ENCODE data around the gene LUM.

The LUM gene

GRCh38 chr12:91104812-91105466, 6.4 kb downstream of the LUM start:
- Histone ChIP-seq H3K36me3 (ENCODE audit: control insufficient read depth, insufficient read depth, low read length) (no peaks in the 10 kb centered on the region), H3K4me3 (replicated peaks; ENCODE audit: low read depth, low read length) (no peak overlapping the region), H3K27me3 (replicated peaks; ENCODE audit: control insufficient read depth, insufficient read depth, low read length) (no peaks in the 10 kb centered on the region)
- DNase-seq (ENCODE audit: extremely low read depth, insufficient read length): peak; percentile 1
- no peak for TF ChIP-seq CTCF (IDR thresholded peaks at IDR 0.05; ENCODE audit: insufficient read depth, low read length, poor library complexity, severe bottlenecking)

GRCh38 chr12:91103624-91104023, 7.7 kb downstream of the LUM start:
- no peaks in the 10 kb centered on the region for H3K36me3 ChIP-seq (ENCODE audit: control insufficient read depth, insufficient read depth, low read length)
- H3K4me3 ChIP-seq (replicated peaks; ENCODE audit: low read depth, low read length): no peak overlapping the region
- TF ChIP-seq CTCF (IDR thresholded peaks at IDR 0.05; ENCODE audit: insufficient read depth, low read length, poor library complexity, severe bottlenecking): no peak
- no peak for DNase-seq (ENCODE audit: extremely low read depth, insufficient read length)
- H3K27me3 ChIP-seq (replicated peaks; ENCODE audit: control insufficient read depth, insufficient read depth, low read length): no peaks in the 10 kb centered on the region

GRCh38 chr12:91103101-91103500, 8.2 kb downstream of the LUM start:
- no peak for TF ChIP-seq CTCF (IDR thresholded peaks at IDR 0.05; ENCODE audit: insufficient read depth, low read length, poor library complexity, severe bottlenecking)
- Histone ChIP-seq H3K4me3 (replicated peaks; ENCODE audit: low read depth, low read length) (no peak overlapping the region), H3K27me3 (replicated peaks; ENCODE audit: control insufficient read depth, insufficient read depth, low read length) (no peaks in the 10 kb centered on the region), H3K36me3 (ENCODE audit: control insufficient read depth, insufficient read depth, low read length) (no peaks in the 10 kb centered on the region)
- no peak for DNase-seq (ENCODE audit: extremely low read depth, insufficient read length)

- no peak for DNase-seq (ENCODE audit: extremely low read depth, insufficient read length)
- TF ChIP-seq CTCF (IDR thresholded peaks at IDR 0.05; ENCODE audit: insufficient read depth, low read length, poor library complexity, severe bottlenecking): no peak
- H3K36me3 ChIP-seq (ENCODE audit: control insufficient read depth, insufficient read depth, low read length): no peaks in the 10 kb centered on the region
- no peak overlapping the region for H3K4me3 ChIP-seq (replicated peaks; ENCODE audit: low read depth, low read length)
- no peaks in the 10 kb centered on the region for H3K27me3 ChIP-seq (replicated peaks; ENCODE audit: control insufficient read depth, insufficient read depth, low read length)
These were observed 10.4 kb downstream of the LUM start for GRCh38 chr12:91100906-91101305.

- Histone ChIP-seq H3K4me3 (replicated peaks; ENCODE audit: low read depth, low read length) (no peak overlapping the region), H3K36me3 (ENCODE audit: control insufficient read depth, insufficient read depth, low read length) (no peaks in the 10 kb centered on the region), H3K27me3 (replicated peaks; ENCODE audit: control insufficient read depth, insufficient read depth, low read length) (no peaks in the 10 kb centered on the region)
- no peak for DNase-seq (ENCODE audit: extremely low read depth, insufficient read length)
- TF ChIP-seq CTCF (IDR thresholded peaks at IDR 0.05; ENCODE audit: insufficient read depth, low read length, poor library complexity, severe bottlenecking): no peak
These were observed 11.5 kb downstream of the LUM start for GRCh38 chr12:91099836-91100235.

GRCh38 chr12:91099341-91099740, 12.0 kb downstream of the LUM start:
- H3K4me3 ChIP-seq (replicated peaks; ENCODE audit: low read depth, low read length): no peak overlapping the region
- H3K36me3 ChIP-seq (ENCODE audit: control insufficient read depth, insufficient read depth, low read length): no peaks in the 10 kb centered on the region
- no peak for DNase-seq (ENCODE audit: extremely low read depth, insufficient read length)
- no peak for TF ChIP-seq CTCF (IDR thresholded peaks at IDR 0.05; ENCODE audit: insufficient read depth, low read length, poor library complexity, severe bottlenecking)
- H3K27me3 ChIP-seq (replicated peaks; ENCODE audit: control insufficient read depth, insufficient read depth, low read length): no peaks in the 10 kb centered on the region

All from GM06990 (cell line).